ENCODE measurements around the gene RPH3AL.
"Not testable (repeated sequence)": the region's sequence is repeated elsewhere in the genome, so short reads cannot be mapped to it uniquely, and the experiment has no call there.

The RPH3AL gene

GRCh38 chr17:215563-216478 lies 136.8 kb downstream of the RPH3AL start:
- DNase-seq, result not testable (repeated sequence)

GRCh38 chr17:214881-215331 lies 137.7 kb downstream of the RPH3AL start:
- no peak for DNase-seq

- no peak for DNase-seq
These were observed 139.1 kb downstream of the RPH3AL start for GRCh38 chr17:213286-214105.

- no peak for DNase-seq
These were observed 142.2 kb downstream of the RPH3AL start for GRCh38 chr17:210402-210801.

- DNase-seq, result no peak
These were observed 144.2 kb downstream of the RPH3AL start for GRCh38 chr17:208429-208828.

GRCh38 chr17:207775-208174 lies 144.8 kb downstream of the RPH3AL start:
- DNase-seq, result no peak

- no peak for DNase-seq
These were observed 145.6 kb downstream of the RPH3AL start for GRCh38 chr17:206941-207560.

GRCh38 chr17:206484-206883 lies 146.1 kb downstream of the RPH3AL start:
- not testable (repeated sequence) for DNase-seq

GRCh38 chr17:205817-206216 lies 146.8 kb downstream of the RPH3AL start:
- no peak for DNase-seq

- no peak for DNase-seq
These were observed 147.4 kb downstream of the RPH3AL start for GRCh38 chr17:205148-205669.

GRCh38 chr17:204427-205147 lies 148.0 kb downstream of the RPH3AL start:
- no peak for DNase-seq

- no peak for DNase-seq
These were observed 150.1 kb downstream of the RPH3AL start for GRCh38 chr17:202501-202951.

GRCh38 chr17:201736-202135 lies 150.9 kb downstream of the RPH3AL start:
- DNase-seq, result not testable (repeated sequence)

GRCh38 chr17:201257-201656 lies 151.3 kb downstream of the RPH3AL start:
- not testable (repeated sequence) for DNase-seq

GRCh38 chr17:200586-200985 lies 152.0 kb downstream of the RPH3AL start:
- DNase-seq, result no peak

- no peak for DNase-seq
These were observed 152.6 kb downstream of the RPH3AL start for GRCh38 chr17:199806-200545.

GRCh38 chr17:199191-199604 lies 153.4 kb downstream of the RPH3AL start:
- no peak for DNase-seq

- DNase-seq, result not testable (repeated sequence)
These were observed 154.4 kb downstream of the RPH3AL start for GRCh38 chr17:198225-198624.

- no peak for DNase-seq
These were observed 155.3 kb downstream of the RPH3AL start for GRCh38 chr17:197352-197751.

GRCh38 chr17:194828-195602 lies 157.6 kb downstream of the RPH3AL start:
- no peak for DNase-seq
